Measurements from ENCODE around the gene CARD11.

The CARD11 gene

DNA sequence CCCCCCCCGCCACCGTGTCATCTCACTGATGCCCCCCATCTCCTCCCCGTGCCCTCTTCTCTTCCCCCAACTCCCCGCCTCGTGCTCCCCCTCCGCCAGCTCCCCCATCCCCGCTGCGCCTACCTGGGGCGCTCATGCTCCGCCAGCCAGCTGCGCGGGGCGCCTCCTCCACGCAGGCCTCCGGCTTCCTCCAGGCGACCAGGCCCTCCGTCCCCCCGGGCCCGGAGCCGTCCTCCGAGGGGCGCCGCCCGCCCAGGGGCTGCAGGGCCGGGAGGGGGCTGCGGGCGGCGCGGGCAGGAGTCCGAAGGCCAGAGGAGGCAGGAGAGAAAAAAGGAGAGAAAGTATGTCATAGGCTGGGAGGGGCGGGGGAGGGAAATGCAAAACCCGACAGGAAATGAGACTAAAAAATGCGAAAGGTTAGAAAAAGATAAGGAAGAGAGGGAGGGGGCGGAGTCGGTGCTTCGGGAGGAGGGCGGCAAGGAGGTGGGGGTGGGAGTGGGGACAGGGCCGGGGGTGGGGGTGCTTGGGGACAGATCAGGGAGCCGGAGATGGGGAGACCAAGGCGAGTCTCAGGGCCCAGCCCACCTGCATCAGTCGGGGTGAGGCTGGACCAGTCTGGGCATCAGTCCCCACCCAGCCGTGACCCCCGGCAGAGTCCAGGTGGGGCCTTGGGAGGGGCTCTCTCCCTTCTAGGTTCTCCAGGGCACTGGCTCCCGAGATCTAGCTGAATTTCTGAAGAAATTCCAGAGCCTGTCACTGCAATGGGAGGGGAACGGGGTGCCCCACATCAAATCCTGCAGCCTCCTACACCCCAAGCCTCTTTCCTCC, at the start of gene CARD11:
TSS of gene CARD11 (minus strand) at position 324 of the 828 bp plus-strand sequence. CDS start 85,361 bp downstream, outside the sequence.
- no peak for DNase-seq (ENCODE audit: low read depth)
- H3K4me3 ChIP-seq (ENCODE audit: low read depth, low read length) = no peak within 1 kb of the TSS
- TF ChIP-seq, protein P1, sequence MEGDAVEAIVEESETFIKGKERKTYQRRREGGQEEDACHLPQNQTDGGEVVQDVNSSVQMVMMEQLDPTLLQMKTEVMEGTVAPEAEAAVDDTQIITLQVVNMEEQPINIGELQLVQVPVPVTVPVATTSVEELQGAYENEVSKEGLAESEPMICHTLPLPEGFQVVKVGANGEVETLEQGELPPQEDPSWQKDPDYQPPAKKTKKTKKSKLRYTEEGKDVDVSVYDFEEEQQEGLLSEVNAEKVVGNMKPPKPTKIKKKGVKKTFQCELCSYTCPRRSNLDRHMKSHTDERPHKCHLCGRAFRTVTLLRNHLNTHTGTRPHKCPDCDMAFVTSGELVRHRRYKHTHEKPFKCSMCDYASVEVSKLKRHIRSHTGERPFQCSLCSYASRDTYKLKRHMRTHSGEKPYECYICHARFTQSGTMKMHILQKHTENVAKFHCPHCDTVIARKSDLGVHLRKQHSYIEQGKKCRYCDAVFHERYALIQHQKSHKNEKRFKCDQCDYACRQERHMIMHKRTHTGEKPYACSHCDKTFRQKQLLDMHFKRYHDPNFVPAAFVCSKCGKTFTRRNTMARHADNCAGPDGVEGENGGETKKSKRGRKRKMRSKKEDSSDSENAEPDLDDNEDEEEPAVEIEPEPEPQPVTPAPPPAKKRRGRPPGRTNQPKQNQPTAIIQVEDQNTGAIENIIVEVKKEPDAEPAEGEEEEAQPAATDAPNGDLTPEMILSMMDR (IDR thresholded peaks at IDR 0.05; ENCODE audit: control insufficient read depth, extremely low read depth, insufficient read depth) = no peak

DNA sequence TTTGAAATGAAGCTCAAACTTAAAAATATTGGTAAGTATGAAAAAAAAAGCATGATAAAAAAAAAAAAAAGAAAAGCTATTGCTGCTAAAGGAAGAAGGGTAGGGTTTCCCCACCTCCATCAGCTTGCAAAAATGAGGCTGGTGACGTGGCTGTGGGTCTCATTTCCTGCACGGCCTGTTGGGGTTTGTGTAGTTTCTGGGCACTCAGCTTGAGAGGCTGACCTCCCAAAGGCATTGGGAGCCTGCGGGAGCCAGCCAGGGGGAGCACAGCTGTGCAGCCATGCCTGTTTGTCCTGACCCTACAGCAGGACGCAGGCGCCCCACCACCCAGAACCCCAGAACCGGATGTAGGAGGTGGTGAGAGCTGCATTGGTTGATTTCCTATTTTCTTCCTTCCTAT, 48.8 kb upstream of the CARD11 start:
- TF ChIP-seq, protein P1 (IDR thresholded peaks at IDR 0.05; ENCODE audit: control insufficient read depth, extremely low read depth, insufficient read depth) = no peak
- no peak for DNase-seq (ENCODE audit: low read depth)
- no peak overlapping the region for H3K4me3 ChIP-seq (ENCODE audit: low read depth, low read length)

- TF ChIP-seq, protein P1 (IDR thresholded peaks at IDR 0.05; ENCODE audit: control insufficient read depth, extremely low read depth, insufficient read depth) = no peak
- H3K4me3 ChIP-seq (ENCODE audit: low read depth, low read length) = no peak overlapping the region
- no peak for DNase-seq (ENCODE audit: low read depth)
Measured at GRCh38 chr7:3091631-3092030, 48.0 kb upstream of the CARD11 start.

GRCh38 chr7:3089493-3089892, 45.8 kb upstream of the CARD11 start:
- DNase-seq (ENCODE audit: low read depth) = no peak
- TF ChIP-seq, protein P1 (IDR thresholded peaks at IDR 0.05; ENCODE audit: control insufficient read depth, extremely low read depth, insufficient read depth) = peak; percentile 22; the same call in 1 of the 2 replicates
- H3K4me3 ChIP-seq (ENCODE audit: low read depth, low read length) = no peak overlapping the region

DNA sequence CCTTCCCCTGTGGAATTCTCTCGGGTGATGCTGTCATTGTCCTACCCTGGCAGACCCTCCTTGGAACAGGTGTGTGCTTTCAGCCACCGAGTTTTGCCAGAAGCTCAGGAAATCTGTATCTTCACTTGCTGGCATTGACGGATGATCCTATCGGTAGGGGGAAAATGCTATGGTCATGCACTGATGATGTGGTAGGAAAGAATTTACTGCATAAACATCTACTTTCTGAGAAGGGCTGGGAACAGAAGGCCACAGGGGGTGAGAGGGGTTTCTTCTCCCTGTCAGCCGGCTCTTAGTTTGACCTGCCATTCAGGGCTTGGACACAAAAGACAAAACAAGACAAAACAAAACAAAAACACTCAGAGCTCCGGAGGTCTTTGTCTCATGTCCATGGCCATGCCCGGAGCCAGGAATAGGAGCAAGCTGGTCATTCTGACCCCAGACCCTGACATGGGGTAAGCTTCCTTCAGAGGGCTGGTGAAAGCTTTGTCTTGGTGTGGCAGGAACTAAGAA, 43.6 kb upstream of the CARD11 start:
- H3K4me3 ChIP-seq (ENCODE audit: low read depth, low read length) = no peak overlapping the region
- DNase-seq (ENCODE audit: low read depth) = no peak
- TF ChIP-seq, protein P1 (IDR thresholded peaks at IDR 0.05; ENCODE audit: control insufficient read depth, extremely low read depth, insufficient read depth) = no peak

DNA sequence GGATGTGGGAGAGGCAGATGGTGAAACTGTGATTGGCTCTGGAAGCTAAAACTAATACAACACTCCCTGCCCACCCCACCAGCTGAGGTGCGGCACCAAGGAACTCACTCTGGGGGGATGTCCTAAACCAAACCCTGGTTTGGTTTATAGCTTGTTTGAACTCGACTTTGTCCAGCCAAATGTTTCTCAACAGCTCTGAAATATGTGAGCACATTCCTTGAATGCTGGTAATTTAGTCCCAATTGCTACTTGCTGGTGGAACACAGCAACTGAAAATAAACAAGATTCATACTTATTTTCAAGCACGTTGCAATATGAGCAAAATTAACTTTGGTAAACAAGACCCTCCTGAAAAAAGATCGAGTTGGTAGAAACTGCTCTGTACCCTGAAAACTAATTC, 39.7 kb upstream of the CARD11 start:
- TF ChIP-seq, protein P1 (IDR thresholded peaks at IDR 0.05; ENCODE audit: control insufficient read depth, extremely low read depth, insufficient read depth) = no peak
- no peak overlapping the region for H3K4me3 ChIP-seq (ENCODE audit: low read depth, low read length)
- DNase-seq (ENCODE audit: low read depth) = no peak

All from LNCaP clone FGC (cell line).